Measurements from ENCODE around the gene SLC35A5.

DNA sequence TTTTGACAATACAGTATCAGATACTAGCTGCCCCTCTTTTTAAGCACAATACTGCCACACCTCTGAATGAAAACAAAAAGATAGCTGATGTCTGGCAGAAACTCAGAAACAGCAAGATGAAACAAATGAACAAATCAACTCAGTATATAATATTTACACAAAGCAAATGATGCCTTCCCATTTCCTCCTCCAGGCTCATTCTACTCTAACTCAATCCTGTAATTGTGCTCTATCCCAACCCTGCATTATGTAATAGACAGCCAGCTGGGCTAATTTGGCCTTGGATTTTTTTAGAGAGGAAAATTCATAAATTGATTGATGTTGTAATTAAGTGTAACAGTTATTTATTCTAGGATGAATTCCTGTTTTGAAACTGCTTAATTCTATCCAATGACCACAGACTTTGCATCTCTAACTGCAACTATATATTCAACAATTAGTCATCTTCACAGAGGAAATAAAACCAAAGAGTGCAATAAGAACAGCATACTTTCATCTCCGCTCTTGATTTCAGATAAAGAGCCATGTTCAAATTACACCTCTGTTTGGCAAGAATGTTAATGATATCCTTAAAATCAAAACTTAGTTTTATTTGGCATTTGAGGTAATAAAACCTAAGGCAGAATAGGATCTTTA, 6.2 kb upstream of the SLC35A5 start:
- TF ChIP-seq, protein P1, sequence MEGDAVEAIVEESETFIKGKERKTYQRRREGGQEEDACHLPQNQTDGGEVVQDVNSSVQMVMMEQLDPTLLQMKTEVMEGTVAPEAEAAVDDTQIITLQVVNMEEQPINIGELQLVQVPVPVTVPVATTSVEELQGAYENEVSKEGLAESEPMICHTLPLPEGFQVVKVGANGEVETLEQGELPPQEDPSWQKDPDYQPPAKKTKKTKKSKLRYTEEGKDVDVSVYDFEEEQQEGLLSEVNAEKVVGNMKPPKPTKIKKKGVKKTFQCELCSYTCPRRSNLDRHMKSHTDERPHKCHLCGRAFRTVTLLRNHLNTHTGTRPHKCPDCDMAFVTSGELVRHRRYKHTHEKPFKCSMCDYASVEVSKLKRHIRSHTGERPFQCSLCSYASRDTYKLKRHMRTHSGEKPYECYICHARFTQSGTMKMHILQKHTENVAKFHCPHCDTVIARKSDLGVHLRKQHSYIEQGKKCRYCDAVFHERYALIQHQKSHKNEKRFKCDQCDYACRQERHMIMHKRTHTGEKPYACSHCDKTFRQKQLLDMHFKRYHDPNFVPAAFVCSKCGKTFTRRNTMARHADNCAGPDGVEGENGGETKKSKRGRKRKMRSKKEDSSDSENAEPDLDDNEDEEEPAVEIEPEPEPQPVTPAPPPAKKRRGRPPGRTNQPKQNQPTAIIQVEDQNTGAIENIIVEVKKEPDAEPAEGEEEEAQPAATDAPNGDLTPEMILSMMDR (IDR thresholded peaks at IDR 0.05; ENCODE audit: low read depth, low read length, poor library complexity, severe bottlenecking): no peak
- no peak for TF ChIP-seq EZH2phosphoT487 (IDR thresholded peaks at IDR 0.05; ENCODE audit: borderline replicate concordance, low read length)
